HepG2 (cell line): ENCODE results near the gene ELP2. TPM values are rescaled to one million over a fixed set of nuclear protein-coding genes. Genes with fewer than 3 reads are reported as not detected.
A peak's percentile ranks its signal among the peaks of the same experiment; 100 is the strongest.

Experiments
- ATAC-seq: fragments of 200-7000 bp; cut with Tn5 transposase; 3 replicates; pipeline ENCODE4 v1.9.1; 2020; ENCODE audit warnings: mild to moderate bottlenecking, moderate library complexity
- BruUV-seq: library from RNA; stranded (reverse); fragments of 400-500 nt; replicated peaks from 2 replicates; lab custom pipeline; 2021; lab: Mats Ljungman, UMichigan
- CTCF ChIA-PET: fragments of 300-600 bp; formaldehyde crosslinking; extraction: SDS; loops from one replicate; lab custom pipeline; 2021; ENCODE audit warnings: low total read pairs, inconsistent platforms, low intra/inter-chr PET ratio; lab: Yijun Ruan, JAX
- POLR2A ChIA-PET: fragments of 350-600 bp; sonication (Branson Sonifier 250); formaldehyde crosslinking; loops from one replicate; lab custom pipeline; 2020; ENCODE audit warnings: antibody characterized with exemption, inconsistent platforms; lab: Yijun Ruan, JAX
- DNase-seq: peaks from one replicate; pipeline ENCODE4 v3.0.0-alpha.2; 2015; ENCODE audit warnings: low spot score
- FAIRE-seq: peaks from 3 replicates; lab custom pipeline; 2011; peaks lifted over from hg19 to GRCh38; lab: Jason Lieb, UNC
- H2AFZ ChIP-seq: one replicate; pipeline ENCODE4 v1.6.1; 2011; ENCODE audit warnings: low read length, inconsistent platforms
- H3K27ac ChIP-seq: fragments of 300-600 bp; 3 replicates; pipeline ENCODE4 v1.8.0; 2011; ENCODE audit warnings: mixed run types, mild to moderate bottlenecking, mixed read lengths, low read length, inconsistent platforms; ENCODE audit not compliant: insufficient read depth; ENCODE audit errors: extremely low read length
- H3K27me3 ChIP-seq, 2 experiments: fragments of 200-600 bp in 1 of 2; 2 replicates in 1 of 2; 3 replicates in 1 of 2; pipeline versions ENCODE4 v1.6.0 to v1.8.0; 2011; ENCODE audit warnings: low read length in 2 of 2, mild to moderate bottlenecking in 2 of 2, moderate library complexity in 2 of 2, inconsistent platforms in 1 of 2; ENCODE audit not compliant: insufficient read depth in 2 of 2, control insufficient read depth in 1 of 2
- H3K36me3 ChIP-seq, 2 experiments: fragments of 200-600 bp in 1 of 2; replicated peaks in 1 of 2; 2 replicates in 1 of 2; 3 replicates in 1 of 2; pipeline versions ENCODE4 v1.5.1 to v1.8.0; 2011; ENCODE audit warnings: low read length in 2 of 2, inconsistent platforms in 1 of 2; ENCODE audit not compliant: insufficient read depth in 2 of 2, control insufficient read depth in 1 of 2
- H3K4me1 ChIP-seq: 2 replicates; pipeline ENCODE4 v1.5.1; 2012; ENCODE audit warnings: low read length, inconsistent platforms; ENCODE audit not compliant: insufficient read depth
- H3K4me2 ChIP-seq: 2 replicates; pipeline ENCODE4 v1.6.0; 2011; ENCODE audit warnings: low read depth, low read length, inconsistent platforms
- H3K4me3 ChIP-seq, 3 experiments: fragments of 200-600 bp in 1 of 3; sonication (generic), shearing (Covaris generic) in 1 of 3; replicated peaks in 1 of 3; 2 replicates each; pipeline ENCODE4 v1.5.1; 2011 to 2016; ENCODE audit warnings: low read length in 3 of 3, inconsistent platforms in 2 of 3, low read depth in 2 of 3, mild to moderate bottlenecking in 2 of 3, control low read depth in 1 of 3, mixed read lengths in 1 of 3; ENCODE audit not compliant: insufficient read depth in 1 of 3
- H3K79me2 ChIP-seq: one replicate; pipeline ENCODE4 v1.6.1; 2011; ENCODE audit warnings: low read length, inconsistent platforms; ENCODE audit not compliant: insufficient read depth
- H3K9ac ChIP-seq: 2 replicates; pipeline ENCODE4 v1.6.0; 2011; ENCODE audit warnings: mild to moderate bottlenecking, low read depth, low read length, inconsistent platforms; ENCODE audit not compliant: insufficient read depth
- H3K9me3 ChIP-seq: 2 replicates; pipeline ENCODE4 v1.5.1; 2012; ENCODE audit warnings: mild to moderate bottlenecking, low read length
- H4K20me1 ChIP-seq: 2 replicates; pipeline ENCODE4 v1.6.0; 2011; ENCODE audit warnings: inconsistent platforms, mild to moderate bottlenecking, low read length, moderate library complexity; ENCODE audit not compliant: insufficient read depth
- HNRNPL ChIP-seq: fragments of 200-400 bp; formaldehyde crosslinking; IDR thresholded peaks from 2 replicates; pipeline ENCODE4 v1.6.1; 2017; ENCODE audit warnings: mild to moderate bottlenecking, low read depth, low read length
- MBNL3 ChIP-seq: fragments of 250-450 bp; sonication (Bioruptor Pico); conservative IDR thresholded peaks from 2 replicates; pipeline ENCODE4 v1.8.0; 2022; ENCODE audit warnings: mild to moderate bottlenecking, inconsistent platforms
- TP53 ChIP-seq: sonication (generic); formaldehyde crosslinking; conservative IDR thresholded peaks from 2 replicates; pipeline ENCODE4 v1.4.0; 2020; ENCODE audit warnings: missing genetic modification reagents
- ZC3H13 ChIP-seq: sonication (generic); formaldehyde crosslinking; IDR thresholded peaks from 2 replicates; pipeline ENCODE4 v1.8.1; 2023; ENCODE audit warnings: mild to moderate bottlenecking, missing genetic modification reagents, moderate library complexity
- ZC3H4 ChIP-seq: sonication (generic); formaldehyde crosslinking; IDR thresholded peaks from 2 replicates; pipeline ENCODE4 v1.4.0; 2020; ENCODE audit warnings: missing genetic modification reagents, borderline replicate concordance
- ZNF121 ChIP-seq: sonication (generic); formaldehyde crosslinking; IDR thresholded peaks from 2 replicates; pipeline ENCODE4 v1.5.0; 2020; ENCODE audit warnings: mild to moderate bottlenecking, missing genetic modification reagents
- ZNF136 ChIP-seq: sonication (generic); formaldehyde crosslinking; IDR thresholded peaks from 2 replicates; pipeline ENCODE4 v1.8.1; 2022; ENCODE audit warnings: low read depth, mild to moderate bottlenecking, moderate library complexity, missing genetic modification reagents
- ZNF260 ChIP-seq: sonication (generic); formaldehyde crosslinking; IDR thresholded peaks from 2 replicates; pipeline ENCODE4 v1.4.0; 2020; ENCODE audit warnings: missing genetic modification reagents, low read depth, mild to moderate bottlenecking, borderline replicate concordance
- ZNF530 ChIP-seq: sonication (generic); formaldehyde crosslinking; IDR thresholded peaks from 2 replicates; pipeline ENCODE4 v1.5.0; 2020; ENCODE audit warnings: low read depth, mild to moderate bottlenecking, missing genetic modification reagents
- ZNF660 ChIP-seq: sonication (generic); formaldehyde crosslinking; IDR thresholded peaks from 2 replicates; pipeline ENCODE4 v1.5.1; 2020; ENCODE audit warnings: mild to moderate bottlenecking, low read depth, missing genetic modification reagents, borderline replicate concordance
- ZSCAN20 ChIP-seq: sonication (generic); formaldehyde crosslinking; IDR thresholded peaks from 2 replicates; pipeline ENCODE4 v1.4.0; 2020; ENCODE audit warnings: missing genetic modification reagents, mild to moderate bottlenecking, borderline replicate concordance
- WGBS: methylation state at CpG from one replicate; pipeline ENCODE4 v1.1.6; 2017; ENCODE audit warnings: low lambda C conversion rate; 5-methylcytosine and 5-hydroxymethylcytosine counted together
- in situ Hi-C: cut with HindIII; loops from 2 replicates; pipeline ENCODE4 v1.10.0; 2017; ENCODE audit warnings: low pct_unique_long_range_greater_than_20kb; ENCODE audit not compliant: extremely low pct_ligation_motif_present
- intact Hi-C: fragments of 100-400 bp; cut with micrococcal nuclease; formaldehyde crosslinking; loops from one replicate; pipeline ENCODE4 v1.10.0; 2022; ENCODE audit not compliant: unreplicated experiment
- polyA plus RNA-seq, 8 experiments: library from polyadenylated mRNA; depleted of rRNA in 3 of 8; stranded (reverse) in 7 of 8; unstranded in 1 of 8; fragments of >200 nt; fragmentation: Illumina TruSeq in 4 of 8; extraction: Trizol in 4 of 8; gene quantifications; 2 replicates each; pipeline versions ENCODE4 v1.2.1 to v1.2.3, GENCODE V29; 2011 to 2016; ENCODE audit warnings: low read depth in 4 of 8, missing spikeins in 1 of 8, mixed read lengths in 1 of 8; ENCODE audit not compliant: insufficient read depth in 1 of 8
- total RNA-seq, 5 experiments: library from RNA; depleted of rRNA; stranded (reverse); fragments of >200 nt; fragmentation: Illumina TruSeq; extraction: Trizol; gene quantifications; 2 replicates each; pipeline ENCODE4 v1.2.3, GENCODE V29; 2016; ENCODE audit warnings: low read depth in 1 of 5

ELP2 gene
- total and polyA plus RNA-seq, 2 of the 13 experiments (the other 11 are each of a cell fraction or from before 2014, with no cell fraction given), result 98.7 to 100 TPM

- peaks cover 20 to 86% of the 10 kb centered on the region in 2 experiments for H3K36me3 ChIP-seq
- POLR2A ChIA-PET, result no interaction called here
- WGBS, result 99% methylated on average over 3 of the region's 3 CpGs
Measured at GRCh38 chr18:36142751-36143150, 13.1 kb downstream of the ELP2 start.

GRCh38 chr18:36143391-36143790 is 13.7 kb downstream of the ELP2 start:
- Histone ChIP-seq H4K20me1 (no peaks in the 10 kb centered on the region), H2AFZ (no peak overlapping the region), H3K36me3 (peaks cover 21 to 82% of the 10 kb centered on the region in 2 experiments), H3K27me3 (no peaks in the 10 kb centered on the region; a peak in 1 of 5 replicates), H3K4me3 (no peak overlapping the region), H3K79me2 (peaks cover 4% of the 10 kb centered on the region), H3K9me3 (no peaks in the 10 kb centered on the region), H3K9ac (no peak overlapping the region), H3K27ac (no peak overlapping the region), H3K4me2 (no peak overlapping the region), H3K4me1 (no peaks in the 10 kb centered on the region)
- no TSS peak for BruUV-seq
- ChIA-PET CTCF (no interaction called here), POLR2A (no interaction called here)
- no peak for FAIRE-seq
- intact Hi-C loops (no loop called here), in situ Hi-C loops (no loop called here)
- ATAC-seq, result no peak
- DNase-seq, result no peak
- no peak for TF ChIP-seq ZNF660 (CRISPR knock-in tag)
- TF ChIP-seq ZNF121 (CRISPR knock-in tag), result 0 out of 2 replicates have a peak, but pooled peaks have one; percentile 42
- WGBS, result 97% methylated on average over 2 of the region's 2 CpGs

More at GRCh38 chr18:36142751-36143150, 13.1 kb downstream of the ELP2 start:
- H2AFZ ChIP-seq, result no peak overlapping the region
- no peaks in the 10 kb centered on the region for H3K9me3 ChIP-seq
- no peaks in the 10 kb centered on the region for H4K20me1 ChIP-seq
- CTCF ChIA-PET, result no interaction called here
- H3K4me2 ChIP-seq, result no peak overlapping the region
- no peaks in the 10 kb centered on the region; a peak in 1 of 5 replicates for H3K27me3 ChIP-seq
- no peak overlapping the region for H3K9ac ChIP-seq
- peaks cover 4% of the 10 kb centered on the region for H3K79me2 ChIP-seq
- intact Hi-C loops (no loop called here), in situ Hi-C loops (no loop called here)
- TF ChIP-seq MBNL3 (CRISPR knock-in tag) (no peak), ZC3H4 (CRISPR knock-in tag) (no peak), ZC3H13 (no peak), HNRNPL (no peak), TP53 (CRISPR knock-in tag) (no peak), ZSCAN20 (CRISPR knock-in tag) (no peak), ZNF530 (CRISPR knock-in tag) (no peak), ZNF136 (CRISPR knock-in tag) (no peak), ZNF260 (no peak)
- no peak overlapping the region for H3K27ac ChIP-seq
- no peak for DNase-seq
- no TSS peak for BruUV-seq
- H3K4me1 ChIP-seq, result no peaks in the 10 kb centered on the region
- H3K4me3 ChIP-seq, result no peak overlapping the region
- no peak for FAIRE-seq
- no peak for ATAC-seq
